GM23338 (cell line): ENCODE measurements around the gene TMEM270. TPM values are rescaled to one million over a fixed set of nuclear protein-coding genes. Genes with fewer than 3 reads are reported as not detected.
A peak's percentile ranks its signal among the peaks of the same experiment; 100 is the strongest.

Source experiments
- ATAC-seq: fragments of 200-7000 bp; cut with Tn5 transposase; 3 replicates; pipeline ENCODE4 v1.9.1; 2020
- DNase-seq: peaks from one replicate; pipeline ENCODE4 v3.0.0-alpha.2; 2015; ENCODE audit warnings: low spot score
- H2AFZ ChIP-seq: fragments of 200-600 bp; sonication (generic); 2 replicates; pipeline ENCODE4 v1.8.0; 2016; ENCODE audit warnings: antibody characterized with exemption, mild to moderate bottlenecking, moderate library complexity
- H3F3A ChIP-seq: fragments of 200-600 bp; sonication (generic); replicated peaks from 2 replicates; pipeline ENCODE4 v1.8.0; 2017; ENCODE audit warnings: antibody characterized with exemption, mixed run types, low read depth
- H3K27ac ChIP-seq: fragments of 200-600 bp; sonication (generic); 2 replicates; pipeline ENCODE4 v1.6.1; 2016; ENCODE audit warnings: low read depth
- H3K27me3 ChIP-seq: fragments of 200-600 bp; sonication (generic); 2 replicates; pipeline ENCODE4 v1.8.0; 2016; ENCODE audit warnings: mild to moderate bottlenecking, mixed run types, moderate library complexity; ENCODE audit not compliant: insufficient read depth
- H3K36me3 ChIP-seq: fragments of 200-600 bp; sonication (generic); 2 replicates; pipeline ENCODE4 v1.8.0; 2016; ENCODE audit warnings: mild to moderate bottlenecking; ENCODE audit not compliant: insufficient read depth
- H3K4me1 ChIP-seq: fragments of 200-600 bp; sonication (generic); 2 replicates; pipeline ENCODE4 v1.8.0; 2016; ENCODE audit warnings: mild to moderate bottlenecking, moderate library complexity; ENCODE audit not compliant: insufficient read depth
- H3K4me2 ChIP-seq: fragments of 200-600 bp; sonication (generic); 2 replicates; pipeline ENCODE4 v1.7.1; 2017; ENCODE audit warnings: mixed run types
- H3K4me3 ChIP-seq: fragments of 200-600 bp; sonication (generic); 2 replicates; pipeline ENCODE4 v1.6.1; 2016; ENCODE audit warnings: mixed run types
- H3K79me2 ChIP-seq: fragments of 200-600 bp; sonication (generic); replicated peaks from 2 replicates; pipeline ENCODE4 v1.8.0; 2017; ENCODE audit warnings: mild to moderate bottlenecking; ENCODE audit not compliant: insufficient read depth
- H3K9me2 ChIP-seq: fragments of 200-600 bp; sonication (generic); 2 replicates; pipeline ENCODE4 v1.8.0; 2017; ENCODE audit not compliant: insufficient read depth
- H4K20me1 ChIP-seq: fragments of 200-600 bp; sonication (generic); replicated peaks from 2 replicates; pipeline ENCODE4 v1.8.0; 2017; ENCODE audit warnings: mild to moderate bottlenecking; ENCODE audit not compliant: insufficient read depth
- H3K27ac Mint-ChIP-seq: 2 replicates; pipeline ENCODE4 v1.8.0; 2020; ENCODE audit warnings: inconsistent platforms, mild to moderate bottlenecking, moderate library complexity, mixed read lengths
- H3K27me3 Mint-ChIP-seq: 3 replicates; pipeline ENCODE4 v1.8.0; 2022; ENCODE audit warnings: low read depth, mild to moderate bottlenecking, moderate library complexity, mixed read lengths, inconsistent platforms; ENCODE audit not compliant: insufficient read depth, poor library complexity
- H3K36me3 Mint-ChIP-seq: 3 replicates; pipeline ENCODE4 v1.8.0; 2021; ENCODE audit warnings: low read depth, mild to moderate bottlenecking, inconsistent platforms, moderate library complexity, mixed read lengths
- H3K4me1 Mint-ChIP-seq: 3 replicates; pipeline ENCODE4 v1.8.0; 2020; ENCODE audit warnings: mild to moderate bottlenecking, inconsistent platforms, mixed read lengths
- H3K4me3 Mint-ChIP-seq: 3 replicates; pipeline ENCODE4 v1.8.0; 2021; ENCODE audit warnings: moderate library complexity, mild to moderate bottlenecking, inconsistent platforms, mixed read lengths
- H3K9me3 Mint-ChIP-seq: 3 replicates; pipeline ENCODE4 v1.8.0; 2020; ENCODE audit warnings: moderate library complexity, mild to moderate bottlenecking, inconsistent platforms, mixed read lengths
- CREB1 ChIP-seq: fragments of 250-450 bp; sonication (Bioruptor Pico); IDR thresholded peaks from 2 replicates; pipeline ENCODE4 v1.5.0; 2020; ENCODE audit warnings: low read depth, mild to moderate bottlenecking, moderate library complexity
- EZH2 ChIP-seq: fragments of 200-600 bp; sonication (generic); IDR thresholded peaks from one replicate; pipeline ENCODE4 v1.8.0; 2017; ENCODE audit warnings: antibody characterized with exemption, mild to moderate bottlenecking, low read depth; ENCODE audit not compliant: unreplicated experiment
- EZH2phosphoT487 ChIP-seq: fragments of 200-600 bp; sonication (generic); IDR thresholded peaks from one replicate; pipeline ENCODE4 v1.8.1; 2018; ENCODE audit warnings: antibody characterized with exemption; ENCODE audit not compliant: unreplicated experiment
- JUNB ChIP-seq: IDR thresholded peaks from one replicate; pipeline ENCODE4 v1.6.1; 2016; ENCODE audit warnings: antibody characterized with exemption; ENCODE audit not compliant: unreplicated experiment
- STAT1 ChIP-seq: IDR thresholded peaks from one replicate; pipeline ENCODE4 v1.6.1; 2016; ENCODE audit warnings: antibody characterized with exemption; ENCODE audit not compliant: unreplicated experiment
- ZNF331 ChIP-seq: fragments of 250-450 bp; sonication (Bioruptor Pico); IDR thresholded peaks from 2 replicates; pipeline ENCODE4 v1.5.0; 2020; ENCODE audit warnings: low read depth, mild to moderate bottlenecking, moderate library complexity
- polyA plus RNA-seq: library from polyadenylated mRNA; unstranded; fragments of >200 nt; fragmentation: Nextera tagmentation; extraction: Ambion mirVana; gene quantifications from 2 replicates; pipeline ENCODE4 v1.2.1, GENCODE V29; 2016
- total RNA-seq: library from RNA; depleted of rRNA; stranded (reverse); fragments of >200 nt; shearing (Covaris generic); gene quantifications from 2 replicates; pipeline ENCODE4 v1.2.3, GENCODE V29; 2014
- TF ChIP-seq, protein P1 (sequence below), 2 experiments: fragments of 200-600 bp in 1 of 2; sonication (generic) in 1 of 2; conservative IDR thresholded peaks; 2 replicates each; pipeline versions ENCODE4 v1.5.1 to v1.6.1; 2016 to 2017; ENCODE audit warnings: antibody characterized with exemption in 2 of 2, low read depth in 2 of 2, mild to moderate bottlenecking in 2 of 2, moderate library complexity in 1 of 2
- TF ChIP-seq, protein P2 (sequence below): IDR thresholded peaks from 2 replicates; pipeline ENCODE4 v1.6.1; 2016; ENCODE audit warnings: antibody characterized with exemption
- TF ChIP-seq, protein P3 (sequence below): fragments of 250-450 bp; sonication (Bioruptor Pico); IDR thresholded peaks from 2 replicates; pipeline ENCODE4 v1.5.0; 2020; ENCODE audit warnings: mild to moderate bottlenecking, moderate library complexity

Gene TMEM270
- total and polyA plus RNA-seq, 2 experiments from 2014 or later: not detected

DNA sequence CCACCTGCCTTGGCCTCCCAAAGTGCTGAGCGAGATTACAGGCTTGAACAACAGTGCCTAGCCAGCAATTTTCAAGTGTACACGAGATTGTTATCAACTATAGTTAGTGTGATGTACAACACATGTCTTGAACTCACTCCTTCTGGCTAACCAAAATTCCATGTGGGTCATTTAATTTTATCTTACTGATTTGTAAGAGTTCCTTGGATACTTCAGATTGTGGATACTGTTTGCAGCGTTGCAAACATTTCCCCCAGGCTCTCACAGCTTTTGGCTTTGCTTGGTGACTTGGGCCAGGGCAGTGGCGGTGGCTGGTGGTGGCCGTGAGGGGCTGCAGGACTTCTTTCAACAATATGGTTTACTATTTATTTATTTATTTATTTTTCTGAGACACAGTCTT is 8.5 kb upstream of the TMEM270 start:
- H3K4me2 ChIP-seq: no peak overlapping the region
- H3K4me1 Mint-ChIP-seq: no peaks in the 10 kb centered on the region; the same call in 2 of the 3 replicates
- H3K79me2 ChIP-seq: no peaks in the 10 kb centered on the region
- peaks cover 5% of the 10 kb centered on the region for H3K27me3 Mint-ChIP-seq
- H3F3A ChIP-seq: no peaks in the 10 kb centered on the region
- no peak overlapping the region for H3K27ac Mint-ChIP-seq
- no peak overlapping the region for H3K27ac ChIP-seq
- H3K36me3 ChIP-seq: no peaks in the 10 kb centered on the region
- H3K4me1 ChIP-seq: no peaks in the 10 kb centered on the region; the same call in 1 of the 2 replicates
- no peaks in the 10 kb centered on the region for H3K27me3 ChIP-seq
- peaks cover 15% of the 10 kb centered on the region for H3K9me3 Mint-ChIP-seq
- no peak overlapping the region for H3K4me3 Mint-ChIP-seq
- H3K9me2 ChIP-seq: no peaks in the 10 kb centered on the region
- H4K20me1 ChIP-seq: no peaks in the 10 kb centered on the region
- no peak for ATAC-seq
- TF ChIP-seq, protein P1, sequence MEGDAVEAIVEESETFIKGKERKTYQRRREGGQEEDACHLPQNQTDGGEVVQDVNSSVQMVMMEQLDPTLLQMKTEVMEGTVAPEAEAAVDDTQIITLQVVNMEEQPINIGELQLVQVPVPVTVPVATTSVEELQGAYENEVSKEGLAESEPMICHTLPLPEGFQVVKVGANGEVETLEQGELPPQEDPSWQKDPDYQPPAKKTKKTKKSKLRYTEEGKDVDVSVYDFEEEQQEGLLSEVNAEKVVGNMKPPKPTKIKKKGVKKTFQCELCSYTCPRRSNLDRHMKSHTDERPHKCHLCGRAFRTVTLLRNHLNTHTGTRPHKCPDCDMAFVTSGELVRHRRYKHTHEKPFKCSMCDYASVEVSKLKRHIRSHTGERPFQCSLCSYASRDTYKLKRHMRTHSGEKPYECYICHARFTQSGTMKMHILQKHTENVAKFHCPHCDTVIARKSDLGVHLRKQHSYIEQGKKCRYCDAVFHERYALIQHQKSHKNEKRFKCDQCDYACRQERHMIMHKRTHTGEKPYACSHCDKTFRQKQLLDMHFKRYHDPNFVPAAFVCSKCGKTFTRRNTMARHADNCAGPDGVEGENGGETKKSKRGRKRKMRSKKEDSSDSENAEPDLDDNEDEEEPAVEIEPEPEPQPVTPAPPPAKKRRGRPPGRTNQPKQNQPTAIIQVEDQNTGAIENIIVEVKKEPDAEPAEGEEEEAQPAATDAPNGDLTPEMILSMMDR (conservative IDR thresholded peaks at IDR 0.05; ENCODE audit: low read depth in 2 of 2): peak in 1 of 2 experiments; percentile 30; a peak in 1 of 4 replicates
- TF ChIP-seq EZH2: no peak
- TF ChIP-seq, protein P2, sequence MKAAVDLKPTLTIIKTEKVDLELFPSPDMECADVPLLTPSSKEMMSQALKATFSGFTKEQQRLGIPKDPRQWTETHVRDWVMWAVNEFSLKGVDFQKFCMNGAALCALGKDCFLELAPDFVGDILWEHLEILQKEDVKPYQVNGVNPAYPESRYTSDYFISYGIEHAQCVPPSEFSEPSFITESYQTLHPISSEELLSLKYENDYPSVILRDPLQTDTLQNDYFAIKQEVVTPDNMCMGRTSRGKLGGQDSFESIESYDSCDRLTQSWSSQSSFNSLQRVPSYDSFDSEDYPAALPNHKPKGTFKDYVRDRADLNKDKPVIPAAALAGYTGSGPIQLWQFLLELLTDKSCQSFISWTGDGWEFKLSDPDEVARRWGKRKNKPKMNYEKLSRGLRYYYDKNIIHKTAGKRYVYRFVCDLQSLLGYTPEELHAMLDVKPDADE: no peak
- TF ChIP-seq JUNB: no peak
- no peak for TF ChIP-seq CREB1 (CRISPR knock-in tag)
- TF ChIP-seq ZNF331 (CRISPR knock-in tag): no peak
- no peak for TF ChIP-seq STAT1
- no peak for DNase-seq
- peaks cover 3% of the 10 kb centered on the region; the same call in 2 of the 3 replicates for H3K36me3 Mint-ChIP-seq
- H3K4me3 ChIP-seq: no peak overlapping the region
- H2AFZ ChIP-seq: 0 out of 2 replicates have a peak overlapping the region, but pooled peaks have one; percentile 56

DNA sequence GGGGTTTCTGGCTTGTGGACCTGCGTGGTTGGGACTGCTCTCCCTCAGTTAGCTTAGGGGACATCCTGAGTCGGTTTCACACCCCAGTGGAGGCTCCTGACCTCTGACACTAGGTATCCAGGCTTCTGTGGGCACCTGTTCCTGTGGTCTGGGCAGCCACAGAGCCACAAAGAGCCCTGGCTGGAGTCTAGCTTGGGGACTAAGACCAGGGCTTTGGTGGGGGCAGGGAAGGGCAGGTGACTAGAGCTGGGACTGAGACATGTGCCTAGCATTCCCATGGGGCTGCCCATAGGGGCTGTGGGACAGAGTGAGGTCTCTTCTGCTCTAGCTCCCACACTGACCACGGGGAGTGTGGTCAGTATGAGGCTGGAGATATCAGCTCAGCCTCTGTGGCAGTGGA is 4.0 kb upstream of the TMEM270 start:
- Histone ChIP-seq H3K27me3 (no peaks in the 10 kb centered on the region), H4K20me1 (no peaks in the 10 kb centered on the region), H3K4me3 (no peak overlapping the region), H3K36me3 (no peaks in the 10 kb centered on the region), H3K4me2 (no peak overlapping the region), H3K27ac (no peak overlapping the region), H3F3A (no peaks in the 10 kb centered on the region), H2AFZ (no peak overlapping the region), H3K4me1 (no peaks in the 10 kb centered on the region; the same call in 1 of the 2 replicates), H3K79me2 (no peaks in the 10 kb centered on the region), H3K9me2 (no peaks in the 10 kb centered on the region)
- H3K9me3 Mint-ChIP-seq: peaks cover 3% of the 10 kb centered on the region
- no peaks in the 10 kb centered on the region for H3K36me3 Mint-ChIP-seq
- H3K27me3 Mint-ChIP-seq: peaks cover 8% of the 10 kb centered on the region
- no peak for DNase-seq
- ATAC-seq: no peak
- no peak overlapping the region for H3K27ac Mint-ChIP-seq
- no peak overlapping the region for H3K4me3 Mint-ChIP-seq
- no peaks in the 10 kb centered on the region; the same call in 1 of the 3 replicates for H3K4me1 Mint-ChIP-seq
- TF ChIP-seq JUNB (no peak), EZH2phosphoT487 (no peak)
- TF ChIP-seq, protein P3, sequence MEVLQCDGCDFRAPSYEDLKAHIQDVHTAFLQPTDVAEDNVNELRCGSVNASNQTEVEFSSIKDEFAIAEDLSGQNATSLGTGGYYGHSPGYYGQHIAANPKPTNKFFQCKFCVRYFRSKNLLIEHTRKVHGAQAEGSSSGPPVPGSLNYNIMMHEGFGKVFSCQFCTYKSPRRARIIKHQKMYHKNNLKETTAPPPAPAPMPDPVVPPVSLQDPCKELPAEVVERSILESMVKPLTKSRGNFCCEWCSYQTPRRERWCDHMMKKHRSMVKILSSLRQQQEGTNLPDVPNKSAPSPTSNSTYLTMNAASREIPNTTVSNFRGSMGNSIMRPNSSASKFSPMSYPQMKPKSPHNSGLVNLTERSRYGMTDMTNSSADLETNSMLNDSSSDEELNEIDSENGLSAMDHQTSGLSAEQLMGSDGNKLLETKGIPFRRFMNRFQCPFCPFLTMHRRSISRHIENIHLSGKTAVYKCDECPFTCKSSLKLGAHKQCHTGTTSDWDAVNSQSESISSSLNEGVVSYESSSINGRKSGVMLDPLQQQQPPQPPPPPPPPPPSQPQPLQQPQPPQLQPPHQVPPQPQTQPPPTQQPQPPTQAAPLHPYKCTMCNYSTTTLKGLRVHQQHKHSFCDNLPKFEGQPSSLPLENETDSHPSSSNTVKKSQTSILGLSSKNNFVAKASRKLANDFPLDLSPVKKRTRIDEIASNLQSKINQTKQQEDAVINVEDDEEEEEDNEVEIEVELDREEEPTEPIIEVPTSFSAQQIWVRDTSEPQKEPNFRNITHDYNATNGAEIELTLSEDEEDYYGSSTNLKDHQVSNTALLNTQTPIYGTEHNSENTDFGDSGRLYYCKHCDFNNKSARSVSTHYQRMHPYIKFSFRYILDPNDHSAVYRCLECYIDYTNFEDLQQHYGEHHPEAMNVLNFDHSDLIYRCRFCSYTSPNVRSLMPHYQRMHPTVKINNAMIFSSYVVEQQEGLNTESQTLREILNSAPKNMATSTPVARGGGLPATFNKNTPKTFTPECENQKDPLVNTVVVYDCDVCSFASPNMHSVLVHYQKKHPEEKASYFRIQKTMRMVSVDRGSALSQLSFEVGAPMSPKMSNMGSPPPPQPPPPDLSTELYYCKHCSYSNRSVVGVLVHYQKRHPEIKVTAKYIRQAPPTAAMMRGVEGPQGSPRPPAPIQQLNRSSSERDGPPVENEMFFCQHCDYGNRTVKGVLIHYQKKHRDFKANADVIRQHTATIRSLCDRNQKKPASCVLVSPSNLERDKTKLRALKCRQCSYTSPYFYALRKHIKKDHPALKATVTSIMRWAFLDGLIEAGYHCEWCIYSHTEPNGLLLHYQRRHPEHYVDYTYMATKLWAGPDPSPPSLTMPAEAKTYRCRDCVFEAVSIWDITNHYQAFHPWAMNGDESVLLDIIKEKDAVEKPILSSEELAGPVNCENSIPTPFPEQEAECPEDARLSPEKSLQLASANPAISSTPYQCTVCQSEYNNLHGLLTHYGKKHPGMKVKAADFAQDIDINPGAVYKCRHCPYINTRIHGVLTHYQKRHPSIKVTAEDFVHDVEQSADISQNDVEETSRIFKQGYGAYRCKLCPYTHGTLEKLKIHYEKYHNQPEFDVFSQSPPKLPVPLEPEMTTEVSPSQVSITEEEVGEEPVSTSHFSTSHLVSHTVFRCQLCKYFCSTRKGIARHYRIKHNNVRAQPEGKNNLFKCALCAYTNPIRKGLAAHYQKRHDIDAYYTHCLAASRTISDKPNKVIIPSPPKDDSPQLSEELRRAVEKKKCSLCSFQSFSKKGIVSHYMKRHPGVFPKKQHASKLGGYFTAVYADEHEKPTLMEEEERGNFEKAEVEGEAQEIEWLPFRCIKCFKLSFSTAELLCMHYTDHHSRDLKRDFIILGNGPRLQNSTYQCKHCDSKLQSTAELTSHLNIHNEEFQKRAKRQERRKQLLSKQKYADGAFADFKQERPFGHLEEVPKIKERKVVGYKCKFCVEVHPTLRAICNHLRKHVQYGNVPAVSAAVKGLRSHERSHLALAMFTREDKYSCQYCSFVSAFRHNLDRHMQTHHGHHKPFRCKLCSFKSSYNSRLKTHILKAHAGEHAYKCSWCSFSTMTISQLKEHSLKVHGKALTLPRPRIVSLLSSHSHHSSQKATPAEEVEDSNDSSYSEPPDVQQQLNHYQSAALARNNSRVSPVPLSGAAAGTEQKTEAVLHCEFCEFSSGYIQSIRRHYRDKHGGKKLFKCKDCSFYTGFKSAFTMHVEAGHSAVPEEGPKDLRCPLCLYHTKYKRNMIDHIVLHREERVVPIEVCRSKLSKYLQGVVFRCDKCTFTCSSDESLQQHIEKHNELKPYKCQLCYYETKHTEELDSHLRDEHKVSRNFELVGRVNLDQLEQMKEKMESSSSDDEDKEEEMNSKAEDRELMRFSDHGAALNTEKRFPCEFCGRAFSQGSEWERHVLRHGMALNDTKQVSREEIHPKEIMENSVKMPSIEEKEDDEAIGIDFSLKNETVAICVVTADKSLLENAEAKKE (CRISPR knock-in tag): no peak
- TF ChIP-seq, protein P1 (conservative IDR thresholded peaks at IDR 0.05; ENCODE audit: low read depth in 2 of 2): no peak
